GM12874 (cell line): ENCODE results near the gene SIRT7.

Experiments
- CTCF ChIP-seq: IDR thresholded peaks from 2 replicates; pipeline ENCODE4 v1.5.1; 2011; ENCODE audit warnings: low read depth, mild to moderate bottlenecking, control low read depth, low read length, moderate library complexity; ENCODE audit not compliant: insufficient read depth

Gene SIRT7

DNA sequence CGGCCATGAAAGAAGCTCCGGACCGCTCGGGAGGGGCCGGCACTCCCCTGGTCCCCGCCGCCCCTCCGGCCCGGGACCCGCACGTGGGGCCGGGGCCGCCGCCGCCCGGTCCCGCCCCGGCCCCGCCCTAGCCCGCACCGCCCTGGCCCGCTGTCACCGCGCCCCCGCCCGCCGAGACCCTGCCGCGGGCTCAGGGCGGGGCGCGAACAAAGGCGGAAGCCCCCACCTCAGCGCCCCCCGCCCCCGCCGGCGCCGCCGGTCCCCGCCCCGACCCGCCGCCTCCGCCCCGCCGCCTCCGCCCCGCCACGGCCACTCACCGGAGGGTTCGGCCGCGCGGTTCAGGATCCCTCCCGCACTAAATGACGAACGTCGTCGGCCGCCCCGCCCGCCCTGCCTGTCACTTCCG lies 47.0 kb downstream of the SIRT7 start, which contains the start of gene ARHGDIA:
ARHGDIA (minus strand) TSS at position 357 of the 406 bp plus-strand sequence. CDS start 1,407 bp downstream, outside the sequence.
- no peak for TF ChIP-seq CTCF

DNA sequence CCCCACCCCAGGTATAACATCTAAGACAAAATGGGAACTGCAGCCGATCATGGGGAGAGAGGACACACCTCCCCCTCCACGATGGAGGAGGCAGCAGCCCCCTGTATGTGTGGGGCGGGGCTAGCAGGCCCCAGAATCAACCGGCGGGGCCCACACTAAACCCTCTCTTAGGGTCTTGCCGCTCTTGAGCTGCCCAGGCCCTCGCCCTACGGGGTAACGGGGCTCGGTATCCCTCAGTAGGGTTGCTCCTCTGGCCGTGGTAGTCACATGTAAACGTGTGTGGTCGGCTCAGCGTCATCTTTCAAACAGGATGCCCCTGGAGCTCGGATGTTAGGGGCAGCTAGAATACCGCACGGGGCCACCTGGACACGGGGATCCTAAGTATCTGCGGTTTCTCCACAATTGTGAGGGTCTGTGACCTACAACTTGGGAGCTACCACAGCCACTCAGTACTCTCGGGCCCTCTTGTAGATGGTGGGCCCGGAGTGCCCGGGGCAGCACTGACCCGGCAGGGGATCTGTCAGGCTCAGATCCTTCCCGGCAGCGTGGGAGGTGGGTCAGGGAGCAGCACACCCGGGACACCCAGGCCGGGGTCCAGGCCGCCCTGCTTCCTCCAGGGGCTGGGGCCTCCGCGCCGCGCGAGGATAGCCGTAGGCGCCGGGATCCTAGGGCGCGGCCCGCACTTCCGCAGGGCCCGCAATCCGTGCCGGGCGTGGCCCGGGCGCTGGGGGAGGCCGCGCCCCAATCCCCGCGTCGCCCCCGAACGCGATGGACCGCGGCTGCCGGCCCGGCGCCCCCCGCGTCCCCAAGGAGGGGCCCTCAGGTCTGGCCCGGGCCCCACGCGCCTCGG lies 47.6 kb downstream of the SIRT7 start:
- no peak for TF ChIP-seq CTCF

DNA sequence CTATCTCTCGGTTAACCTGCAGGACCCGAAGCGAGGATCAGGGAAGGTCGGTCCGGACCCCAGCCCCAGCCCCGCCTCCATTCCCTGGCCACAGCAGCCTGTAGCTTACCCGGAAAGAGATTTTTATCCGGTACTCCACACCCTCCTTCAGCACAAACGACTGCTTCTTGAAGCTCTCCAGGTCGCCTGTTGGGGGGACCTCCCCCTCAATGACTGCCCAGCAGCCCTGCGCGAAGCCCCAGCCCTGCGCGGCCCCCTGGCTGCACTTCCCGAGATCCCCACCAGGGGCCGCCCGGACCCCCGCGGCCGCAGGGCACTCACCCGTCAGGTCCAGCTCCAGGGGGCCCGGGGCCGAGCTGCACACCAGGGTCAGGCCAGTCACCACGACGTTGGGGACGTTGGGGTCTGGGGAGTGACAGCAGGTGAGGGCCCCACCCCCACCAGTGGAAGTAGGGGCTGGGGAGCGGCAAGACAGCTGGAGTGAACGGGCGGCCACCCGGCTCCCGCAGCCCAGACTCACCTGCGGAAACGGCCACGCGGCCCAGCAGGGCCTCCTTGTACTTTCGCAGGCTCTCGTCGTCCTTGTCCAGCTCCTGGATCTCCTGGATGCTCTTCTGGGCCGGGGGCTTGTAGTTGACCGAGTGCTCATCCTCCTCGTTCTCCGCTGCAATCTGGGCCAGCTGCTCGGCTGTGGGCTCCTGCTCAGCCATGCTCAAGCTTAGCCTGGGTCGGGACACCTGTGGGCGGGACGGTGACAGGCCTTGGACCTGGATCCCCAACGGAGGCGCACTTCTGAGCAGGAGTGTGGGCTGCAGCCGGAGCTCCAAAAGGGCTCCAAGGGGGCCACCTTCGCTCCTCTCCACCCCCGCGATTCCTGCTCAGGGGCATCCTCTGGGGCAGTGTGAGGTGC lies 48.5 kb downstream of the SIRT7 start:
- TF ChIP-seq CTCF, result peak; percentile 97

GRCh38 chr17:81868674-81869220 lies 49.2 kb downstream of the SIRT7 start:
- TF ChIP-seq CTCF, result no peak

DNA sequence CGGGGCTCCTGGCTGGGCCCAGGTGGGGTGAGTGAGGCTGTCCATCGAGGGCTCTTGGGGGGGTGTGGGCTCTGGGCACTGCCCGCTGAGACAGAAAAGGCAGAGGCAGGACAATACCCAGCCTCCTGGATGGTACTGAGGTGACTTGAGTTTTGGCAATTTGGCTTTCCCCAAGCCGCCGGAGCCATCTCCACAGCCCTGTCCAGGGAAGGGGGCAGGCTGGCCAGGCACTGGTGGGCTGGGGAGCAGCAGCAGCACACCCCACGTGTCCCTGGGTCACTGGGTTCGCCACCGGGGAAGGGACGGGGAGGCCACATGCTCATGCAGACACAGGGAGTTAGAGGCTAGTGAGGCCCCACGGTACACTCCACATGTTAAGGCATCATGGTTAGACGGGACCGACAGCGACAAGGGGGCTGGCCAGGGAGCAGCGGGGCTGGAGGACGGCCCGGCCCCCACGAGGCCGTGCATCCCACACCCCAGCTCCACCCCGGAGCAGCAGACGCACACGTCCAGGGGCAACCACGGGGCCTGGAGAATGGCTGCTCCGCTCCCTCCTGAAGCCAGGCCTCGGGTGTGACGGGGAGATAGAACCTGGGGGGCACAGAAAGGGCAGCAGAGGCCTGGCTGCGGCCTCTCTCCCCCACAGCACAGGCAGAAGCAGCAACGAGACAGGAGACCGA lies 49.8 kb downstream of the SIRT7 start:
- TF ChIP-seq CTCF, result no peak

- no peak for TF ChIP-seq CTCF
Measured at GRCh38 chr17:81867170-81867990, 50.6 kb downstream of the SIRT7 start.
